GM18858 (cell line): ENCODE data around the gene POLR2B.
"Not testable (repeated sequence)": the region's sequence is repeated elsewhere in the genome, so short reads cannot be mapped to it uniquely, and the experiment has no call there.

Experiments used
- ATAC-seq: cut with Tn5 transposase; IDR thresholded peaks from one replicate; pipeline ENCODE4 v1.9.1; 2021; ENCODE audit not compliant: unreplicated experiment

The POLR2B gene

DNA sequence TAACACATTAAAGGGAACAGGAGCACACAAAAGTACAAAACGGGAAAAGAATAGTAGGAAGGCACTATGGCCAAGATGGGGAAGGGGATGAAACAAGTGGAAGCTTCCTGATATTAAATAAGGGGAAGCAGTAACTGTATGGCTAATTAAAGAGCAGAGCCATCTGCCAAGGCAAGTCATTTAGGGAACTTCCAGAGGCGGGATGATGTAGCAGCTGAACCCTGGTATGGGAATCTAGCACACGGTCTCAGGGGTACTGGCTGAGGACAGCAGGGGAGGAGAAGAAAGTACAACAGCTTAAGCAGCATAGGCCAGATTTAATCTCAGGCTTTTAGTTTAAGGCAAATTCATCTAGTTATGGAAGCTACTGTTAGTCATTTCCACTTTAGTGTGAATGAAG is 72.4 kb downstream of the POLR2B start:
- no peak for ATAC-seq

DNA sequence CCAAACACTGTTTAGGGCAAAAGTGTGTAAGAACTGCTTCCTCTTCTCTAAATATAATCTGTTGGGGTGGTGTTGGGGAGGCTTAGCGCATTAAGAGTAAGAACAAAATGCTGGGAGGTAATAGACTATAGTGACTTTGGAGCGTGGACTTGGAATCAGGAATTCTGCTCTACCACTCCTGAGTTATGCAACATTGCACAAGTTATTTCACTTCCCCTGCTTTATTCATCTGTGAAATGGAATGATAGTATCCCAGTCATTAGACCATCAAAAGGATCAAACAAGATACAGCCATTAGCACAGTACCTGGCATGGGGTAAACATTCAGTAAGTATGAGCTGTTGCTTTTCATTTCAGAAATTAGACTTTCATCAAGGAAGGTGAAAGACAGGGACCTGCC is 72.8 kb downstream of the POLR2B start:
- ATAC-seq = no peak

DNA sequence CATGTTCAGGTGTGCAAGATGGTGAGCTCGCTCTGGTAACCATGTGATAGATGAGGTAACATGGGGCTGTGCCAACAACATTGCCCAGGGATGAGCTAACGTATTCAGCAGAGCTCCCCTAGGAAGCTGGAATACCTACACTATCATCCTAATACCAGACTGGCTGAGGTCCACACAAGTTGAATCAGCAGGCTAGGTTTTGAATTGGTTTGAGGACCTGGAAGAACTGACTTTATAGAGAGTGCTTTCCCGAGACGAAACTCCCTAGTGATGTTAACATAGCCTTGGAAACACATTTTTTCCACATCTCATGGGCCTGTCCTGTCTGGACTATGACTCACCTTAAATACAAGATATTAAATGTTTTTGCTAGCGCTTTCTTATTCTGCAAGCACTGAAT is 74.8 kb downstream of the POLR2B start:
- no peak for ATAC-seq

DNA sequence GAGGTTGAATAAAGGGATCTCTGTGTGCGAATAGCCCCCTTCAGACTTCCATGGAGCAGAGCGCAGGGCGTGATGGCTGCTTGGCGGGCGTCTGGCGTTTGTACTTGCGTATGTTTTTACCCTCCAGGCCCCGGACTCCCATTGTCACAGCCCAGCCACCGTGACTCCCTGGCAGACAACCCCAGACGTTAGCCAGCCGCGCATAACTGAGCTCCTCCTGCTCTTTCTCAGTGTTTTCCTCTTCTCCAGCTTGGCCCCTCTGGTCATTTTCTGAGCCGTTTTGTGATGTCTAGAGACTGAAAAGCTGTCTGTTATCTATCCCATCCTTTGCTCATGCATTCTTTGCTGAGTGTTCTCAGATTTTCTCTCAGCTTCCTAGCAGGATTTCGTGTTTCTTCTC is 77.2 kb downstream of the POLR2B start:
- ATAC-seq = no peak

DNA sequence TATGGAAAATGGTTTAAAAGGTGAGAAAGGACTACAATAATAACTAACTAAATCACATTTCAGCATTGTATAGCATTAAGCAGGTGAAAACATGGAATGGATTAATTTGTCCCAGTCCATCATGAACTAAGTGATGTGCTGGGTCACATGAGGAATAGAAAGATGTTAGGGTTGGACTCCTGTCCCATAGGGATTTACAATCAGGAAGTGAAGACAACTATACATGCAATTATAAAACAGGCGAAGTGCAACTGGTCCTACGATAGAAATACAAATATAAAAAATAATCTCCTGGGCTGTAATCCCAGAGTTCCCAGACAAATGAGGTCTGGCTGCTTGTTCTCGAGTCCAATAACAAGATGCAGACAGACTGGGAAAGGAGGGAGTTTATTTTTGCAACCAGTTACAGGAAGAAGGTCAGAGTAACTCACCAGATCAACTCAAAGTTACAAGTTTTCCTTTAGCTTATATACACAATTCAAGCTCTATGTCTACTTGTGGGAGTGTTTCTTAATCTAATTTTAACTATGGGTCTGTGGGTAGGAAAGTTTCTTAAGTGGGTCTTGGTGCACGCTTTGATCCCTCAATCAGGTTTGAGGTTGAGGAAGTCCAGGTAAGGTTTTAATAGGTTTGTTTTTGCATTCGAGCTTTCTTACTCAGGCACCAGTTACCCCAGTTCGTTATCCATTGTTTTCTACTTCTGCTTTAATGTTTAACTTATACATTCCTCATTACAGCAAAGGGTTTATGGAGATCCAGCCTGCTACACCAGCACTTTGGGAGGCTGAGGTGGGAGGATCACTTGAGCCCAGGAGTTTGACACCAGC is 81.4 kb downstream of the POLR2B start:
- no peak for ATAC-seq

DNA sequence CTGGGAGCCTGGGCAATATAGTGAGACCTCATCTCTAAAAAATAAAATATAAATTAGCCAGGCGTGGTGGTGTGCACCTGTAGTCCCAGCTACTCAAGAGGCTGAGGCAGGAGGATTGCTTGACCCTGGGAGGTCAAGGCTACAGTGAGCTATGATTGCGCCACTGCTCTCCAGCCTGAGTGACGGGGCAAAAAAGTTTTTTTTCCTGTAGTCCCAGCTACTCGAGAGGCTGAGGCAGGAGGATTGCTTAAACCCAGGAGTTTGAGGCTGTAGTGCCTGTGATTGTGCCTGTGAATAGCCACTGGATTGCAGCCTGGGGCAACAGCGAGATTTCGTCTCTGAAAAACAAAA is 82.0 kb downstream of the POLR2B start:
- ATAC-seq = not testable (repeated sequence)

DNA sequence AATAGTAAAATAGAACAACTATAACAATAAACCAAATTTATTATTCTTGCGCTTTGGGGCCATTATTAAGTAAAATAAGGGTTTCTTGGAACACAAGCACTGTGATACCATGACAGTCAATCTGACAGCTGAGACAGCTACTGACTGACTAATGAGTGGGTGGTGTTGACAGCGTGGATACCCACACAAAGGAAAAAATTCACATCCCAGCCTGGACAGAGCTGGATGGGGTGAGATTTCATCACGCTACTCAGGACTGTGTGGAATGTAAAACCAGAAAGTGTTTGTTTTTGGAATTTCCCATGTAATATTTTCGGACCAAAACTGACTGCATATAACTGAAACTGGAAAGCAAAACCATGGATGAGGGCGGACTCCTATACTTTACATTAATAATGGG is 82.7 kb downstream of the POLR2B start:
- no peak for ATAC-seq

DNA sequence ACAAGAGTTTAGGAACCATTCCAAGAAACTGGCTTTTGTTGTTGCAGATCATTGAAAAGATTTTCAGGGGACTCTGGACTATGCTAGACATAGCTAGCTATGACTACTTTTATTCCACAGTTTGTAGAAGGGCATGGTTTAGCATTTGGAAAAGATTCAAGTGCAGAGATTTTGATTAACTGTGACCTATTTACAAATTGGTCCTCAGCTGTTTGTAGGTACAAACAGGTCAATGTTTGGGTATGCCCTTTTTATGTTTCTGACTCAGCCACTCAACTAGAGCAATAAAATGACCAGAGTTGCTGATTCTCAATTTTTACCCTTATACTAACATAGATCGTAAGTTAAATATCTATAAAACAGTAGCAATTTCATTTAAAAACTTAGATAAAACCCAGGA is 84.8 kb downstream of the POLR2B start:
- no peak for ATAC-seq

DNA sequence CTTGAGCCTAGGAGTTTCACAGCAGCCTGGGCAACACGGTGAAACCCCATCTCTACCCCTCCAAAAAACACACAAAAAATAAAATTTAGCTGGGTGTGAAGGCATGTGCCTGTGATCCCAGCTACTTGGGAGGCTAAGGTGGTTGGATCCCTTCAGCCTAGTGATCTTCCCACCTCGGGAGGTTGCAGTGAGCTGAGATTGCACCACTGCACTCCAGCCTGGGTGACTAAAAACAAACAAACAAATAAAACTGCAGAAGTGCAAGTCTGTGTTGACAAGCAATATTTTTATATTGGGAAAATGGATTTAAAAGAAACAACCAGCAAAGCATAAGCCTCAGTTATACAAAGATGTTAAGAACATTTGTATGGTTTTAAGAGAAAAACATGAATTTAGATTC is 85.4 kb downstream of the POLR2B start:
- ATAC-seq = no peak

DNA sequence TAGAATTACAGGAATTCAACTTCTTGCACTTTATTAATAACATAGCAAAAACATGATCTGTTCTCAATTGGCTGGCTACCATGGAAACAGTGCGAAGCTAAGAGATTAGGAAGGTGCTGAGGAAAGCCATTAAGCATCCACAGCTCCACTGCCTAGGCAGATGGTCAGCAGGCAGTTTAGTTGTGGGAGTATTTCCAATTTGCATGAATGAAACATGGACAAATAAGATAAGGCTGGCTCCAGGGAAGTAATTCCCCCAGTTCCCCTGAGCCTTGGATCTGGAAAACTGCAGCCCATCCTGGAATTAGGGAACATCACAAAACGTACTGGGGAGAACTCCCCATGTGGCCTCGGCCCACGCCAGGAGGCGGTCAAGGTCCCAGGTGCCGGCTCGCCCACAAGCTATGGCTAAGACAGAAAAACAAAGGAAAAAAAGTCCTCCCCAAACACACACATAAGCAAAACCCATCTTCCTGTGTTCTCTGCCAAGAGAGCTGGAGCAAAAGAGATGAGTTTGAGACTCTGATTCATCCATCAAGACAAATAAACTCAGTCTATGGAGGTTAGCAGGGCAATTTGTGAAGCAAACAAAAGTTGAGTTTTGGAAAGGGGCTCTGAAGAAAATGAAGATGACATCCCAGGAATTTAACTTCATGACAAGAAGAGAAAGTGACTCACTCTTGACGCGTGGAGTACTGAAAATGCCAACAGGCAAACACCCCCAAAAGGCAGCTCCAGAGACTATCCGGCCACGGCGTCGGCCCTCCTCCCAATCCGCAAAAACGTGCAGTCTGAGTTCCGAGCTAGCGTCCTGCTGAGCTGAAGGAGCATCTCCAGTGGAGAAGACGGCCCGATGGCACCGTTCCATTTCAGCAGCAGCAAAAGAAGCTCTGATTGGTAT is 86.4 kb downstream of the POLR2B start:
- no peak for ATAC-seq

DNA sequence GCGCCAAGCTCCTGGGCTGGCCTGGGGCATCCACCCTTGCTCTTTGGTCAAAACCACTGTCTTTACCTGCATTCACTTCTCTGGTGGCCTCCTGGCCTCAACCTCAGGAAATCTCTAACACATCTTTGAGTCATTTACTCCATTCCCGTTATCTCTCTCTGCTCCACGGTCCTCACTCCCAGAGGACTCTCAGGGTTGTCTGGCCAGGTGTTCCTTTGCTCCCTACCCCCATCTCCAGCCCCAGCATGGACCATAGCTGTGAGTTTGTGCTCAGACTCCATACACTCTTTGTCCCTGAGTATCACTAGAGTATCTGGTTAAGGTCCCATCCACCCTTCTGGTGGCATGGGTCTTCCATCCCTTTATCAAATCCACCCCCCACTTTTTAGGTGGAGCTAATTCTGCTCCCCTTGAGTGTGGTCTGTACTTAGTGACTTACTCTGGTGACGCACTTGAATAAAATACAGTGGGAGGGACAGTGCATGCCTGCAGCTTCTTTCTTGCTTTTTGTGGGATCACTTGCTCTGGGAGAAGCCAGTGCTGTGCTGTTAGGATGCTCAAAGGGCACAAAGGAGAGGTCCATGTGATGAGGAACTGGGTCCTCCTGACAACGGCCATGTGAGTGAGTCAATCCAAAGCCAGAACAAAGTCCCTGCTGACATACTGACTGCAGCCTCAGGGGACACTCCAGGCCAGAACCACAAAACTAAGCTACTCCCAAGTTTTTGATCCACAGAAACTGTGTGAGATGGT is 87.2 kb downstream of the POLR2B start:
- ATAC-seq = no peak

DNA sequence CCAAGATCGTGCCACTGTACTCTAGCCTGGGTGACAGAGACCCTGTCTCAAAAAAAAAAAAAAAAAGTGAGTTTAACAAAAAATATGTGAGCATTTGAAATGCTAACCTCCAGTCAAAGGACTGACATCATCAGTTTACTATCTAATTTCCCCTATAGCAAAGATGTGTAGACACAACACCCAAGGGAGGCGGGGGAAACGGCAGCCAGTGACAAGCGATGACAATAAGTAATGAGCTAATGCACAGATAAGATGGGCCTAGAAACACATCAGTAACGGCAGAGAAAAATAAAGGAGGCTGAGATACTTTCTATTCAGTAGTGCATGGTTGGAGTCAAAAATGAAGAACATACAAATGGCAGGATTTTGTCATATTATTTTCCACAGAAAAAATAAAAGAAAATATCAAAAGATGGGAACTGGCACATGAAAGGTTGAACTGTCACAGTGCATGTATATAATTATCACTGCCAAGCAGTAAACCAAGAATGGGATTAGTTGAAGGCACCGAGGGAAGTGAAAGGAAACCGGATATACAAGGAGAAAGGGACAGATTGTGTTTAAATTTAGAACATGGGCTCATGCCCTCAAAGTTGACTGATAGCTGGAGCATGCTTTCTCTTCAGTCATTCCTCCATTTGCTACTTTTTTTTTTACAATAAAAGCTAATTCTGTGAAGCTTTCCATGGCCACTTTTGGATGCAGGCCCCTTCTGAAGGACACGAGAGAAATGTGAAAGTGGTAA is 89.7 kb downstream of the POLR2B start:
- no peak for ATAC-seq

DNA sequence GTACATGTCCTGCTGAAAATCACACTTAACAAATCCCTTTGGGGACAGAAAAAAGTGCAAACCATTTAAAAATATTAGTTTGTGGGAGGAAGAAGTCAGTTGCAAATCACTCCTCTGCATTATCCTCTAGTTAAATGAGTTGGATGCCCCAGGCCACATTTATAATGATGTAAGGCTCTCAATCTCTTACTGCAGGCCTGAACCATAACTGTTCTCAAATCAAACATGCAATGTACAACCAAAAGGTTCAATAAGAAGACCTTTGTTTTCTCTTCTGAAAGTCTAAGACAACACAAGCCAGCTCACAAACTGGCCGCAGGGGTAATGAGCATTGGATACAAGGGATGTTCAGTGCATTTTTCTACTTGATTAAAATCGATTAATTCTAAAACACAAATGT is 91.8 kb downstream of the POLR2B start:
- no peak for ATAC-seq

DNA sequence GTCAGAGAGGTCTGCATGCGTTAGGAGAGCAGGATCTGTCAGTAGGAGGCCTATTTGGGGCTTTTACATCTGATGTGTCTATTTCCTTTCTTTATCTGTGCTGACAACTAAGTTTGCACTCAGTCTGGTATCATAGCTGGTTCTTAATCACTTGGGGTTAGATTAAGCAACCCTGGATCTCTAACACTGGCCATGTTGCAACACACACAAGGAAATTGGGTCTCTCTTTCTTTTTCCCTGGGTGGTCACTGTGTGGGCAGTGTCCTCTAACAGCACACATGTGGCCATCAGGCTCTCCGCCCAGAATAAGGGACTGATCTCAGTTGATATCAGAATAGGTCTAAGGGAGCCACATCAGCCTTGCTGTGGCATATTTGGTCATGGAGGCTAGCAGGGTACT is 92.6 kb downstream of the POLR2B start:
- no peak for ATAC-seq

DNA sequence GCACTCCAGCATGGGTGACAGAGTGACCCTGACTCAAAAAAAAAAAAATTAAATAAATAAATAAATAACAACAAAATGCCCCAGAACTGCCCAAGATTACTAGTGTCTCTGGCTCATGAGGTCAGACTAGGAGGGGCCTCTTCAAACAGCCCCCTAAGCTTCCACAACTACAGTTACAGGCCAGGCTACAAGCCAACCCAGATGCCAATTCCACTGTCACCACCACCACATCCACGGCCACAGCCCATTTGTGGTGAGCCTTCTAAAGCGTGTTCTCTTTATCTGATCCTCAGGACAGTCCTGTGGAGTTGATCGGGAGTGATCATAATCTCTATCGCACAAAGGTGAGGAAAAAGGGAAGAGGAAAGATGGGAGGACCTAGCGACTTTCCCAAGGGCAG is 94.9 kb downstream of the POLR2B start:
- no peak for ATAC-seq

DNA sequence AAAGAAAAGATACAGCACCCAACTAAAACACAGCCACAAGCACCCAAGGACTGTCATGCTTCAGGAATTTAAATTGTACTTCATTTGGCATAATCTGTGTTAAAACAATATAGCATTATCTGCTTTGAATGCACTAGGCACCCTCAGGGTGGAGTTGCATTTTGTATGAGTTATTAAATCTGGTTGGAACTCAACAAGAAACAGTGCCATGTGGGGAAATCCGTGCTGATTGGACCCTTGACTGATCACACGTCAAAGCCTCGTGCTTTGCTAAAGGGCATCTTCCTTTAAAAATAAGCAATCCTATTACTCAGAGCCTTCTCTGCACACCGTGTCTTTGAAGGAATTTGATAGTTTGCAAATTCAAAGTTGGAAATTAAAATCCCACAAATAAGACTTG is 96.0 kb downstream of the POLR2B start:
- ATAC-seq = no peak

DNA sequence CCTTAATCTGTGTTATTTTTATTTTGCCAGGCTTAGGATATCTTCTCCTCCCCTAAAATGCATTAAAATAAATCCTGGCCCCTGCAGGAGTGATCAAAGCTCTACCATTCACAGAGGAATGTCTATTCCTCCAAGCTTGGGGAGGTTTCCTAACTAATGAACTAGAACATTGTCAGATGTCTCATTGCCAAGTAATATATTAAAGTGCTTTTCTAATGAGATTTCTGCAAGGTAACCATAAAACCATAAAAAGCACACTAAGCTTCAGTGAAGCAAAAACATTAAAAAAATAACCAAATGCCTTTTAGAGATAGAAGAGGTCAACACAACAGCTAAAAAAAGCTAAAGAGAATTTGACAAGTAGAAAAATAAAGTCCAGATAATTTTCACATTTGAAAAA is 96.7 kb downstream of the POLR2B start:
- ATAC-seq = no peak

DNA sequence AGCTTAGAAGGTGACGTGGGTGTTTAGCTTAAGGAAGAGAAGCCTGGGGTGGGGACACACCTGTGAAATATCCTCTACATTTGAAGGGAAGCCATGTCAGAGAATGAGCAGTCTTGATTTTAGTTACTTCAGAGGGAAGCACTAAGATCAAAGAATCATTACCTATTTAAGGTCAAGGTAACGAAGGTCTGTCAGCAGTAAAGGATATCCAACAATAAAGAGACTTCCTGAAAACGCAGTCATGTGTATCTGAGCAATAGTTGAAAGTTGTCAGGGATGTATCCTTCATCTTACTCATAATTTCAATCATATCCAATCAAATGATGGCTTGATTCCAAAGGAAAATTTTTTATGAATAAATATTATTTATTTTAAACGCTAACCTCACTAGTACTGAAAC is 98.0 kb downstream of the POLR2B start:
- no peak for ATAC-seq

DNA sequence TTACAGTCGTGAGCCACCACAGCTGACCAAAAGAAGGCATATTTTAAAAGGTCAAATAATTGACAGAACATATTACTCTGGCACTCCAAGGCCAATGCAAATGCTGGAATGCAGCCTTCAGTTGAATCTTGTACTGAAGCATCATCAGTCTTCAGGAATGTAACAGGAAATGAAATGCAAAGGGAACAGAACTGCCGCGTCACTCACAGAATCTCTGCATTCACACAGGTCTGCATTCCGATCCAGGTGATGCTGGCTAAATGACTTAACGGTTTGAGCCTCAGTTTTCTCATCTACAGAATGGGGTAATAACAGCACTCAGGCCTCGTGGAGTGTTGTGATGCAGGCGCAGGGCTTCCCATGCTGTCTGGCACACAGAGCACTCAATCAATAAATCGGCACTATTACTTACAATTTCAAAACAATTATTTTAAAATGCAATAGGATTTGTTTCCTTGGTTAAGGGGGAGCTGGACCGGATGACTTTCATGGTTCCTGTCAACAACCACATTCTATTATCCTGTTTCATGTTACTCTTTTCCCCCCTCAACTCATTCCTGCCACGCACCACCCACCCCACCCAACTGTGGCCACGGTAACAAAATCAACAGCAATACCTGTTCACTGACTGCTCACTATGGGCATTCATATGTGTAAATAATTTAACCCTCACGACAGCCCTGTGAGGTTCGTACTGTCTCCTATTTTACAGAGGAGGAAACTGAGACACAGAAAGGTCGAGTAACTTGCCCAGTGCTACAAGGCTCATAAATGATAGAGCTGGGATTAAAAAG is 99.1 kb downstream of the POLR2B start:
- no peak for ATAC-seq
